GM12878 (cell line): ENCODE data around the gene TFAP2E.

Source experiments
- CHD2 ChIP-seq: IDR thresholded peaks from 2 replicates; pipeline ENCODE4 v1.6.1; 2011; ENCODE audit warnings: low read depth, low read length, improper control_type of control experiment, borderline replicate concordance
- EZH2 ChIP-seq: IDR thresholded peaks from 2 replicates; pipeline ENCODE4 v1.6.1; 2012; ENCODE audit warnings: low read depth, mild to moderate bottlenecking, control low read depth, inconsistent platforms, low read length, borderline replicate concordance; ENCODE audit not compliant: control insufficient read depth
- FOS ChIP-seq: IDR thresholded peaks from 3 replicates; pipeline ENCODE4 v1.6.1; 2011; ENCODE audit warnings: borderline replicate concordance; ENCODE audit not compliant: insufficient read length; ENCODE audit errors: extremely low read depth
- FOXM1 ChIP-seq: IDR thresholded peaks from 2 replicates; pipeline ENCODE4 v1.6.1; 2012; ENCODE audit warnings: low read depth, mild to moderate bottlenecking, inconsistent platforms, low read length, moderate library complexity
- HDGF ChIP-seq: fragments of 450-650 bp; IDR thresholded peaks from 2 replicates; pipeline ENCODE4 v1.6.1; 2016; ENCODE audit warnings: antibody characterized with exemption
- POLR2A ChIP-seq: IDR thresholded peaks from 2 replicates; pipeline ENCODE4 v1.6.1; 2011; ENCODE audit warnings: low read depth, mild to moderate bottlenecking, low read length
- SIN3A ChIP-seq: IDR thresholded peaks from 2 replicates; pipeline ENCODE4 v1.6.1; 2012; ENCODE audit warnings: low read depth, low read length, improper control_type of control experiment
- TF ChIP-seq, protein P1 (sequence below): fragments of 450-650 bp; IDR thresholded peaks from 2 replicates; pipeline ENCODE4 v1.6.1; 2016; ENCODE audit warnings: mild to moderate bottlenecking
- TF ChIP-seq, protein P2 (sequence below): IDR thresholded peaks from 2 replicates; pipeline ENCODE4 v1.6.1; 2012; ENCODE audit warnings: low read depth, low read length, improper control_type of control experiment
- TF ChIP-seq, protein P3 (sequence below), 3 experiments: IDR thresholded peaks in 2 of 3; conservative IDR thresholded peaks in 1 of 3; 2 replicates each; pipeline ENCODE4 v1.5.1; 2011; ENCODE audit warnings: low read depth in 3 of 3, low read length in 3 of 3, mild to moderate bottlenecking in 3 of 3, control low read depth in 2 of 3, moderate library complexity in 2 of 3, inconsistent platforms in 1 of 3, mixed read lengths in 1 of 3; ENCODE audit not compliant: control insufficient read depth in 2 of 3, insufficient read depth in 1 of 3; ENCODE audit errors: extremely low read depth in 1 of 3
- TF ChIP-seq, protein P4 (sequence below): IDR thresholded peaks from 2 replicates; pipeline ENCODE4 v1.6.1; 2012; ENCODE audit warnings: low read depth, low read length, improper control_type of control experiment

DNA sequence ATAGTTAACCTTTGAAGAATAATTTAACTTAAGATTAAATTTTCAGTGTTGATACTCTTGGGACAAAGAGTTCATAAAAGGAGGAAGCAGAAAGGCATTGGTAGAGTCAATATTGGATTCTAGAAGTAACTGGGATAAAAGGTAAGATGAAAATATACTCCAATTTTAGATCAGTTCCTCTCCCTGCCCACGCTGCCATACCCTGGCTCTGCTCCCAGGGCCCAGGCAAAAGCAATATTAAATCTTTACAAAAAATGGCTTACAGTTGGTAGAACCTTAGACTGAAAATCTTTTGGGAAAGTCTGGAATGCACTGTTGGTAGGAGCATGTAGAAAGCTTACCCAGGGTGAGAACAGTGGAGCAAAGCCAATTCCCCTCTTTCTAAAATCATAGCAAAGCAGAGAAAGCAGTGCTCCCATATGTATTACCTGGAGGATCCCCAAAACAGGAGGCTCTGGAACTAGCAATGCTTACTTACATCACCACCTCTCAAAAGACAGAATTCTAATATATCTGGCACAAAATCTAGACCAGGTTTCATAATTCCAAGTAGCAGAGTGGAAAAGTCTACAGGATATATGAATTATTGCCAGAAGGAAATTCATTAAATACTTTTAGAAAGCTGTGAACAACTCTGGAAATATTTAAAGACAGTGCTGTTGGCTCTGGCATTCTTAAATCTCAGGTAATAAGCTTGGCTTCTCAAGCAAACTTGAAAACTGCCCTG, 40.5 kb upstream of the TFAP2E start:
- TF ChIP-seq POLR2A (no peak), EZH2 (no peak), CHD2 (no peak), FOXM1 (no peak), HDGF (no peak), SIN3A (no peak), FOS (no peak)
- TF ChIP-seq, protein P1, sequence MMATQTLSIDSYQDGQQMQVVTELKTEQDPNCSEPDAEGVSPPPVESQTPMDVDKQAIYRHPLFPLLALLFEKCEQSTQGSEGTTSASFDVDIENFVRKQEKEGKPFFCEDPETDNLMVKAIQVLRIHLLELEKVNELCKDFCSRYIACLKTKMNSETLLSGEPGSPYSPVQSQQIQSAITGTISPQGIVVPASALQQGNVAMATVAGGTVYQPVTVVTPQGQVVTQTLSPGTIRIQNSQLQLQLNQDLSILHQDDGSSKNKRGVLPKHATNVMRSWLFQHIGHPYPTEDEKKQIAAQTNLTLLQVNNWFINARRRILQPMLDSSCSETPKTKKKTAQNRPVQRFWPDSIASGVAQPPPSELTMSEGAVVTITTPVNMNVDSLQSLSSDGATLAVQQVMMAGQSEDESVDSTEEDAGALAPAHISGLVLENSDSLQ: no peak
- TF ChIP-seq, protein P2, sequence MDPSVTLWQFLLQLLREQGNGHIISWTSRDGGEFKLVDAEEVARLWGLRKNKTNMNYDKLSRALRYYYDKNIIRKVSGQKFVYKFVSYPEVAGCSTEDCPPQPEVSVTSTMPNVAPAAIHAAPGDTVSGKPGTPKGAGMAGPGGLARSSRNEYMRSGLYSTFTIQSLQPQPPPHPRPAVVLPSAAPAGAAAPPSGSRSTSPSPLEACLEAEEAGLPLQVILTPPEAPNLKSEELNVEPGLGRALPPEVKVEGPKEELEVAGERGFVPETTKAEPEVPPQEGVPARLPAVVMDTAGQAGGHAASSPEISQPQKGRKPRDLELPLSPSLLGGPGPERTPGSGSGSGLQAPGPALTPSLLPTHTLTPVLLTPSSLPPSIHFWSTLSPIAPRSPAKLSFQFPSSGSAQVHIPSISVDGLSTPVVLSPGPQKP: no peak
- TF ChIP-seq, protein P3, sequence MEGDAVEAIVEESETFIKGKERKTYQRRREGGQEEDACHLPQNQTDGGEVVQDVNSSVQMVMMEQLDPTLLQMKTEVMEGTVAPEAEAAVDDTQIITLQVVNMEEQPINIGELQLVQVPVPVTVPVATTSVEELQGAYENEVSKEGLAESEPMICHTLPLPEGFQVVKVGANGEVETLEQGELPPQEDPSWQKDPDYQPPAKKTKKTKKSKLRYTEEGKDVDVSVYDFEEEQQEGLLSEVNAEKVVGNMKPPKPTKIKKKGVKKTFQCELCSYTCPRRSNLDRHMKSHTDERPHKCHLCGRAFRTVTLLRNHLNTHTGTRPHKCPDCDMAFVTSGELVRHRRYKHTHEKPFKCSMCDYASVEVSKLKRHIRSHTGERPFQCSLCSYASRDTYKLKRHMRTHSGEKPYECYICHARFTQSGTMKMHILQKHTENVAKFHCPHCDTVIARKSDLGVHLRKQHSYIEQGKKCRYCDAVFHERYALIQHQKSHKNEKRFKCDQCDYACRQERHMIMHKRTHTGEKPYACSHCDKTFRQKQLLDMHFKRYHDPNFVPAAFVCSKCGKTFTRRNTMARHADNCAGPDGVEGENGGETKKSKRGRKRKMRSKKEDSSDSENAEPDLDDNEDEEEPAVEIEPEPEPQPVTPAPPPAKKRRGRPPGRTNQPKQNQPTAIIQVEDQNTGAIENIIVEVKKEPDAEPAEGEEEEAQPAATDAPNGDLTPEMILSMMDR (IDR thresholded peaks at IDR 0.05 in 2 of 3, conservative IDR thresholded peaks at IDR 0.05 in 1 of 3; ENCODE audit: control insufficient read depth in 2 of 3, extremely low read depth in 1 of 3, insufficient read depth in 1 of 3, low read depth in 3 of 3, low read length in 3 of 3): no peak
- TF ChIP-seq, protein P4, sequence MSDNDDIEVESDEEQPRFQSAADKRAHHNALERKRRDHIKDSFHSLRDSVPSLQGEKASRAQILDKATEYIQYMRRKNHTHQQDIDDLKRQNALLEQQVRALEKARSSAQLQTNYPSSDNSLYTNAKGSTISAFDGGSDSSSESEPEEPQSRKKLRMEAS: no peak
